HTERT RPE-1 (cell line): ENCODE data around the gene TIGD1.

Experiments used
- in situ Hi-C: fragments of 300-500 bp; cut with MboI; formaldehyde crosslinking; loops from 4 replicates; pipeline ENCODE4 v1.14.3; 2020; ENCODE audit warnings: low sequenced_read_pairs

The TIGD1 gene

GRCh38 chr2:232524771-232525170, 25.6 kb downstream of the TIGD1 start:
- in situ Hi-C loops = no loop called here

- in situ Hi-C loops = no loop called here
These were observed 26.4 kb downstream of the TIGD1 start for GRCh38 chr2:232523682-232524597.

GRCh38 chr2:232523402-232523681, 27.0 kb downstream of the TIGD1 start:
- in situ Hi-C loops = no loop called here

GRCh38 chr2:232522623-232523401, 27.5 kb downstream of the TIGD1 start:
- in situ Hi-C loops = no loop called here

GRCh38 chr2:232521959-232522622, 28.3 kb downstream of the TIGD1 start:
- in situ Hi-C loops = no loop called here

GRCh38 chr2:232521098-232521497, 29.3 kb downstream of the TIGD1 start:
- in situ Hi-C loops = no loop called here

GRCh38 chr2:232520489-232520888, 29.9 kb downstream of the TIGD1 start:
- in situ Hi-C loops = no loop called here

- in situ Hi-C loops = no loop called here
These were observed 30.5 kb downstream of the TIGD1 start, which contains the start of gene PRSS56 for GRCh38 chr2:232519581-232520438. TSS of gene PRSS56 (plus strand) at chr2:232520388. CDS start at chr2:232520599, 211 bp downstream.

- in situ Hi-C loops = no loop called here
These were observed 31.5 kb downstream of the TIGD1 start for GRCh38 chr2:232518844-232519243.

- in situ Hi-C loops = no loop called here
These were observed 33.8 kb downstream of the TIGD1 start for GRCh38 chr2:232516551-232516950.

- in situ Hi-C loops = no loop called here
These were observed 34.7 kb downstream of the TIGD1 start for GRCh38 chr2:232515639-232516038.

- in situ Hi-C loops = no loop called here
These were observed 37.0 kb downstream of the TIGD1 start for GRCh38 chr2:232513353-232513752.

GRCh38 chr2:232512602-232513001, 37.8 kb downstream of the TIGD1 start:
- in situ Hi-C loops = no loop called here

GRCh38 chr2:232511336-232511890, 38.9 kb downstream of the TIGD1 start:
- in situ Hi-C loops = no loop called here

GRCh38 chr2:232508251-232508650, 42.1 kb downstream of the TIGD1 start:
- in situ Hi-C loops = no loop called here

- in situ Hi-C loops = no loop called here
These were observed 43.6 kb downstream of the TIGD1 start for GRCh38 chr2:232506709-232507108.

GRCh38 chr2:232505856-232506255, 44.5 kb downstream of the TIGD1 start:
- in situ Hi-C loops = no loop called here

- in situ Hi-C loops = no loop called here
These were observed 45.9 kb downstream of the TIGD1 start for GRCh38 chr2:232504438-232504837.

GRCh38 chr2:232503809-232504323, 46.5 kb downstream of the TIGD1 start:
- in situ Hi-C loops = no loop called here
